Fibroblast of villous mesenchyme (primary cell): ENCODE data around the gene ZNF519. TPM values are rescaled to one million over a fixed set of nuclear protein-coding genes. Genes with fewer than 3 reads are reported as not detected.

Source experiments
- DNase-seq: peaks from one replicate; pipeline ENCODE4 v3.0.0-alpha.2; 2010; ENCODE audit warnings: low read depth
- H3K4me3 ChIP-seq: 2 replicates; pipeline ENCODE4 v1.5.1; 2011; ENCODE audit warnings: low read depth, mild to moderate bottlenecking, low read length
- CTCF ChIP-seq: IDR thresholded peaks from 2 replicates; pipeline ENCODE4 v1.5.1; 2012; ENCODE audit warnings: low read depth, mild to moderate bottlenecking, low read length; ENCODE audit not compliant: insufficient read depth
- total RNA-seq: library from RNA; depleted of rRNA; stranded (reverse); fragments of >200 nt; gene quantifications from 2 replicates; pipeline ENCODE4 v1.2.3, GENCODE V29; 2012

Gene ZNF519
- total RNA-seq, 1 donor = 6.0 TPM

DNA sequence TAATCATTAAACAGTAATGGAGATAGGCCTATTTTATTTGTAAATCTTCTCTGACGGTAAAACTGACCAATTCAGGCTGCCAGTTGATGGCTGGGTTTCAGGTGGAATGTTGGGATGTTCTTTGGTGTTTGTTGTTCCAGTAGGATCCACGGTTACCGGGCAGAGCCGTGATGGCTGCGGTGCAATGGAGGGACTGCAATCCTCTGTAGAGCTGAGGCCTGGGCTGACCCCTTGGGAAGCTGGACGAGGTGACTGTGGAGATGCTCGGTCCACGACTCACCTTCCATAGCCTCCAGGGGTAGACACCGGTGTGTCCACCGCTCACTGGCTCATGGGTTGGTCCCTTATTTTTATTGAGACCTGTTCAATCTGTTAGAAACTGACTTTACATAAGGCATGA is 42.5 kb downstream of the ZNF519 start:
- DNase-seq = no peak
- no peak overlapping the region for H3K4me3 ChIP-seq
- no peak for TF ChIP-seq CTCF

DNA sequence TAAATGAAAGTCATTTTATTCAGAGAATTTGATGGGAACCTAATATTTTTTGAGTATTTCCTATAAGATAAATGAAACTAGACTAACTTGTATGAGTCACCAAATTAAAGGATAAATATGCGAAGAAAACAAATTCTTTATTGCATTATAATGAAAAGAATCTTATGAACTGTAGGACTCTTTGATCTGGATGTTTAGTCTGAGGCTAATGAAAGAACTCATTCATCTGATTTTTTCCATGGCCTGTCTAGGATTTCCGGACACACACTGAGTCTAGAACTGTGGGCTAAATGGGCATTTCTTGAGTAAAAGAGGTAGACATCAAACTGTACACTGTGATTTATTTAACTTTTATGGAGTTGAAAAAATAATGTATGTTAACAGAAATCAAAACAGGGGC is 43.0 kb downstream of the ZNF519 start:
- no peak for TF ChIP-seq CTCF
- no peak overlapping the region for H3K4me3 ChIP-seq
- DNase-seq = no peak

DNA sequence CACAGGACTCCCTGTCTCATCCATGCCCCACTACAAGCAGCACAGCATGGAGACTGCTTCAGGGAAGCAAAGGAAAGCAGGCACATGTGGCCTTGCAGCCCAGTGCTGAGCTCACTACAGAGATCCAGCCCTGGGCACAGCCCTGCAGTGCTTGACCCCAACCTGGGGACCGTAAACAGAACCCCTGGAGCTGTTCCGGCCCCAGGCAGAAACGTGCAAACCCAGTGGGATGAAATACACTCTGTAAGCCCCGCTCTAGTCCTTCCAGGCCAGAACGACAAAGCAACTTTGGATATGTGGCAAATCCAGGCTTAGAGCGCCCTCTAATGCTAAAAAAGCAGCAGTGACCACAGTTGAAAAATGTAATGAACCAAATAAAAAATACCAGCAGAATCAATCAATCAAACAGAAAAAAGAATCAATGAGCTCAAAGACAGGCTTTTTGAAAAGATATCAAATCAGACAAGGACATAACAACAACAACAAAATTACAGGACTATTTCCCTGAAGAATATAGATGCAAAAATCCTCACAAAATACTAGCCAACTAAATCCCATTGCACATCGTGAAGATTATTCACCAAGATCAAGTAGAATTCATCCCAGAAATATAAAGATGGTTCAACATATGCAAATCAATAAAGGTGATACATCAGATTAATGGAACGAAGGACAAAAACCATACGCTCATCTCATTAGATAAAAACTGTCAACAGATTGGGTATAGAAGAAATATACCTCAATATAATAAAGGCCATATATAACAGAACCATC is 45.6 kb downstream of the ZNF519 start:
- peak; percentile 41 for DNase-seq
- no peak overlapping the region for H3K4me3 ChIP-seq
- peak; percentile 74 for TF ChIP-seq CTCF

GRCh38 chr18:14085770-14086457 is 46.3 kb downstream of the ZNF519 start:
- no peak overlapping the region for H3K4me3 ChIP-seq
- no peak for TF ChIP-seq CTCF
- no peak for DNase-seq

- no peak for TF ChIP-seq CTCF
- DNase-seq = no peak
- no peak overlapping the region for H3K4me3 ChIP-seq
These were observed 57.0 kb downstream of the ZNF519 start for GRCh38 chr18:14075196-14075595.

- no peak for DNase-seq
These were observed 58.0 kb downstream of the ZNF519 start for GRCh38 chr18:14074187-14074586.

More at GRCh38 chr18:14074187-14074586, 58.0 kb downstream of the ZNF519 start:
- TF ChIP-seq CTCF = no peak
- no peak overlapping the region for H3K4me3 ChIP-seq
